ENCODE data around the gene CCER1. TPM values are rescaled to one million over a fixed set of nuclear protein-coding genes. Genes with fewer than 3 reads are reported as not detected.
"Not testable (repeated sequence)": the region's sequence is repeated elsewhere in the genome, so short reads cannot be mapped to it uniquely, and the experiment has no call there.

CCER1 gene
- not detected for total RNA-seq

- no peaks in the 10 kb centered on the region for H3K36me3 Mint-ChIP-seq
- no peak within 1 kb of the TSS for H3K27ac Mint-ChIP-seq
- H3K9me3 Mint-ChIP-seq = no peaks in the 10 kb centered on the region
- no peak within 1 kb of the TSS for H3K4me3 Mint-ChIP-seq
- no peaks in the 10 kb centered on the region for H3K4me1 Mint-ChIP-seq
- H3K27me3 Mint-ChIP-seq = peaks cover 14% of the 10 kb centered on the region
- DNase-seq = no peak
Measured at GRCh38 chr12:90954921-90955320, at the start of gene CCER1. Gene CCER1 (minus strand): TSS chr12:90955176. CDS start chr12:90954742, 434 bp downstream.

GRCh38 chr12:91003737-91004136 lies 48.8 kb upstream of the CCER1 start:
- no peak overlapping the region for H3K27ac Mint-ChIP-seq
- H3K4me1 Mint-ChIP-seq = peaks cover 12% of the 10 kb centered on the region
- DNase-seq = no peak
- no peak overlapping the region for H3K4me3 Mint-ChIP-seq
- H3K27me3 Mint-ChIP-seq = peaks cover 4% of the 10 kb centered on the region
- no peaks in the 10 kb centered on the region for H3K9me3 Mint-ChIP-seq
- H3K36me3 Mint-ChIP-seq = no peaks in the 10 kb centered on the region

GRCh38 chr12:91001306-91001705 lies 46.3 kb upstream of the CCER1 start:
- no peak for DNase-seq
- H3K4me1 Mint-ChIP-seq = no peaks in the 10 kb centered on the region
- H3K27me3 Mint-ChIP-seq = peaks cover 4% of the 10 kb centered on the region
- no peak overlapping the region for H3K27ac Mint-ChIP-seq
- no peak overlapping the region for H3K4me3 Mint-ChIP-seq
- H3K36me3 Mint-ChIP-seq = no peaks in the 10 kb centered on the region
- H3K9me3 Mint-ChIP-seq = no peaks in the 10 kb centered on the region

GRCh38 chr12:90999966-91000365 lies 45.0 kb upstream of the CCER1 start:
- H3K4me1 Mint-ChIP-seq = no peaks in the 10 kb centered on the region
- no peaks in the 10 kb centered on the region for H3K9me3 Mint-ChIP-seq

GRCh38 chr12:90999527-90999926 lies 44.6 kb upstream of the CCER1 start:
- Mint-ChIP-seq H3K4me1 (no peaks in the 10 kb centered on the region), H3K27me3 (peaks cover 4% of the 10 kb centered on the region), H3K4me3 (no peak overlapping the region), H3K9me3 (no peaks in the 10 kb centered on the region), H3K27ac (no peak overlapping the region), H3K36me3 (no peaks in the 10 kb centered on the region)
- no peak for DNase-seq

More at GRCh38 chr12:90999966-91000365, 45.0 kb upstream of the CCER1 start:
- Mint-ChIP-seq H3K36me3 (no peaks in the 10 kb centered on the region), H3K4me3 (no peak overlapping the region), H3K27ac (no peak overlapping the region), H3K27me3 (peaks cover 4% of the 10 kb centered on the region)
- no peak for DNase-seq

- Mint-ChIP-seq H3K27ac (no peak overlapping the region), H3K4me1 (no peaks in the 10 kb centered on the region), H3K36me3 (no peaks in the 10 kb centered on the region), H3K27me3 (no peaks in the 10 kb centered on the region), H3K9me3 (no peaks in the 10 kb centered on the region), H3K4me3 (no peak overlapping the region)
- DNase-seq = no peak
Measured at GRCh38 chr12:90995010-90995409, 40.0 kb upstream of the CCER1 start.

GRCh38 chr12:90991952-90992465 lies 37.0 kb upstream of the CCER1 start:
- Mint-ChIP-seq H3K4me1 (no peaks in the 10 kb centered on the region), H3K4me3 (no peak overlapping the region), H3K27ac (no peak overlapping the region), H3K27me3 (no peaks in the 10 kb centered on the region), H3K9me3 (no peaks in the 10 kb centered on the region), H3K36me3 (no peaks in the 10 kb centered on the region)
- no peak for DNase-seq

GRCh38 chr12:90990611-90991010 lies 35.6 kb upstream of the CCER1 start:
- H3K36me3 Mint-ChIP-seq = no peaks in the 10 kb centered on the region
- DNase-seq = no peak
- H3K27ac Mint-ChIP-seq = no peak overlapping the region
- no peaks in the 10 kb centered on the region for H3K4me1 Mint-ChIP-seq
- H3K9me3 Mint-ChIP-seq = no peaks in the 10 kb centered on the region
- H3K27me3 Mint-ChIP-seq = no peaks in the 10 kb centered on the region
- no peak overlapping the region for H3K4me3 Mint-ChIP-seq

GRCh38 chr12:90989686-90990111 lies 34.7 kb upstream of the CCER1 start:
- no peak overlapping the region for H3K4me3 Mint-ChIP-seq
- no peaks in the 10 kb centered on the region for H3K4me1 Mint-ChIP-seq
- no peak overlapping the region for H3K27ac Mint-ChIP-seq

GRCh38 chr12:90987520-90987919 lies 32.5 kb upstream of the CCER1 start:
- Mint-ChIP-seq H3K9me3 (no peaks in the 10 kb centered on the region), H3K27me3 (no peaks in the 10 kb centered on the region), H3K27ac (no peak overlapping the region), H3K4me1 (no peaks in the 10 kb centered on the region), H3K4me3 (no peak overlapping the region), H3K36me3 (no peaks in the 10 kb centered on the region)
- no peak for DNase-seq

More at GRCh38 chr12:90989686-90990111, 34.7 kb upstream of the CCER1 start:
- no peak for DNase-seq
- no peaks in the 10 kb centered on the region for H3K9me3 Mint-ChIP-seq
- H3K36me3 Mint-ChIP-seq = no peaks in the 10 kb centered on the region
- H3K27me3 Mint-ChIP-seq = no peaks in the 10 kb centered on the region

GRCh38 chr12:90987101-90987500 lies 32.1 kb upstream of the CCER1 start:
- H3K27ac Mint-ChIP-seq = no peak overlapping the region
- no peaks in the 10 kb centered on the region for H3K9me3 Mint-ChIP-seq
- H3K27me3 Mint-ChIP-seq = no peaks in the 10 kb centered on the region
- no peaks in the 10 kb centered on the region for H3K4me1 Mint-ChIP-seq
- H3K4me3 Mint-ChIP-seq = no peak overlapping the region
- no peaks in the 10 kb centered on the region for H3K36me3 Mint-ChIP-seq
- DNase-seq = no peak

- not testable (repeated sequence) for H3K4me1 Mint-ChIP-seq, H3K27me3 Mint-ChIP-seq, H3K4me3 Mint-ChIP-seq, DNase-seq, H3K36me3 Mint-ChIP-seq, H3K9me3 Mint-ChIP-seq, H3K27ac Mint-ChIP-seq
Measured at GRCh38 chr12:90985331-90985730, 30.4 kb upstream of the CCER1 start.

GRCh38 chr12:90984114-90984513 lies 29.1 kb upstream of the CCER1 start:
- H3K36me3 Mint-ChIP-seq = no peaks in the 10 kb centered on the region
- H3K27me3 Mint-ChIP-seq = no peaks in the 10 kb centered on the region
- no peak for DNase-seq
- no peaks in the 10 kb centered on the region for H3K4me1 Mint-ChIP-seq
- no peak overlapping the region for H3K27ac Mint-ChIP-seq
- H3K9me3 Mint-ChIP-seq = no peaks in the 10 kb centered on the region
- H3K4me3 Mint-ChIP-seq = no peak overlapping the region

- H3K27ac Mint-ChIP-seq = no peak overlapping the region
- H3K36me3 Mint-ChIP-seq = no peaks in the 10 kb centered on the region
- DNase-seq = no peak
- H3K4me1 Mint-ChIP-seq = no peaks in the 10 kb centered on the region
- H3K27me3 Mint-ChIP-seq = no peaks in the 10 kb centered on the region
- no peak overlapping the region for H3K4me3 Mint-ChIP-seq
- H3K9me3 Mint-ChIP-seq = no peaks in the 10 kb centered on the region
Measured at GRCh38 chr12:90982170-90982569, 27.2 kb upstream of the CCER1 start.

- Mint-ChIP-seq H3K4me1 (no peaks in the 10 kb centered on the region), H3K4me3 (no peak overlapping the region), H3K27me3 (no peaks in the 10 kb centered on the region), H3K36me3 (no peaks in the 10 kb centered on the region), H3K9me3 (no peaks in the 10 kb centered on the region), H3K27ac (no peak overlapping the region)
- DNase-seq = no peak
Measured at GRCh38 chr12:90979951-90980350, 25.0 kb upstream of the CCER1 start.

- Mint-ChIP-seq H3K4me1 (no peaks in the 10 kb centered on the region), H3K9me3 (no peaks in the 10 kb centered on the region), H3K36me3 (no peaks in the 10 kb centered on the region), H3K4me3 (no peak overlapping the region), H3K27ac (no peak overlapping the region), H3K27me3 (peaks cover 5% of the 10 kb centered on the region)
- DNase-seq = no peak
Measured at GRCh38 chr12:90979019-90979418, 24.0 kb upstream of the CCER1 start.

Measured in activated naive CD8-positive, alpha-beta T cell treated with anti-CD3 and anti-CD28 coated beads for 36 hours (primary cell).